Measurements from ENCODE around the gene MFN2. TPM values are rescaled to one million over a fixed set of nuclear protein-coding genes. Genes with fewer than 3 reads are reported as not detected.
"Not testable (repeated sequence)": the region's sequence is repeated elsewhere in the genome, so short reads cannot be mapped to it uniquely, and the experiment has no call there.

MFN2 gene
- total RNA-seq, 1 experiment from 2014 or later = 73.9 TPM

- Mint-ChIP-seq H3K4me1 (ENCODE audit: low read depth, unreplicated experiment) (no peaks in the 10 kb centered on the region), H3K36me3 (ENCODE audit: insufficient read depth, unreplicated experiment) (no peaks in the 10 kb centered on the region), H3K27ac (ENCODE audit: unreplicated experiment) (no peak overlapping the region), H3K27me3 (ENCODE audit: insufficient read depth, unreplicated experiment) (no peaks in the 10 kb centered on the region), H3K9me3 (ENCODE audit: unreplicated experiment) (no peaks in the 10 kb centered on the region), H3K4me3 (ENCODE audit: unreplicated experiment) (no peak overlapping the region)
- no peaks in the 10 kb centered on the region for H3K4me1 ChIP-seq
- no peak for DNase-seq
- TF ChIP-seq CTCF (IDR thresholded peaks at IDR 0.05; ENCODE audit: insufficient read depth in 1 of 2, low read depth in 1 of 2, low read length in 1 of 2, severe bottlenecking in 1 of 2, unreplicated experiment in 1 of 2) = no peak
- intact Hi-C loops (cut with micrococcal nuclease; ENCODE audit: unreplicated experiment) = no loop called here
- no peaks in the 10 kb centered on the region for H3K27me3 ChIP-seq (replicated peaks; ENCODE audit: control insufficient read depth, insufficient read depth, low read length)
- no peaks in the 10 kb centered on the region for H3K36me3 ChIP-seq (ENCODE audit: control insufficient read depth, insufficient read depth, low read length)
- no peaks in the 10 kb centered on the region for H3K9me3 ChIP-seq
- CTCF ChIA-PET = no interaction called here
- no peak overlapping the region for H3K4me3 ChIP-seq (ENCODE audit: low read depth, low read length)
- POLR2A ChIA-PET = interaction anchor here (0.6 kb wide), 1 partner anchor 19 kb away, joined by 5 read pairs; the partner anchor contains the start of gene MIIP
- no TSS peak for BruUV-seq (replicated peaks)
These were observed 58.3 kb downstream of the MFN2 start for GRCh38 chr1:12038356-12039163.

- BruUV-seq (replicated peaks) = no TSS peak
- Mint-ChIP-seq H3K4me3 (ENCODE audit: unreplicated experiment) (no peak overlapping the region), H3K9me3 (ENCODE audit: unreplicated experiment) (no peaks in the 10 kb centered on the region), H3K27me3 (ENCODE audit: insufficient read depth, unreplicated experiment) (no peaks in the 10 kb centered on the region), H3K27ac (ENCODE audit: unreplicated experiment) (no peak overlapping the region), H3K4me1 (ENCODE audit: low read depth, unreplicated experiment) (no peaks in the 10 kb centered on the region), H3K36me3 (ENCODE audit: insufficient read depth, unreplicated experiment) (no peaks in the 10 kb centered on the region)
- no peak overlapping the region for H3K4me3 ChIP-seq (ENCODE audit: low read depth, low read length)
- no peak for DNase-seq
- intact Hi-C loops (cut with micrococcal nuclease; ENCODE audit: unreplicated experiment) = no loop called here
- H3K36me3 ChIP-seq (ENCODE audit: control insufficient read depth, insufficient read depth, low read length) = no peaks in the 10 kb centered on the region
- ChIA-PET POLR2A (interaction anchor here (0.6 kb wide), 1 partner anchor 20 kb away, joined by 5 read pairs; the partner anchor contains the start of gene MIIP), CTCF (no interaction called here)
- no peak for TF ChIP-seq CTCF (IDR thresholded peaks at IDR 0.05; ENCODE audit: insufficient read depth in 1 of 2, low read depth in 1 of 2, low read length in 1 of 2, severe bottlenecking in 1 of 2, unreplicated experiment in 1 of 2)
- no peaks in the 10 kb centered on the region for H3K27me3 ChIP-seq (replicated peaks; ENCODE audit: control insufficient read depth, insufficient read depth, low read length)
- no peaks in the 10 kb centered on the region for H3K4me1 ChIP-seq
- H3K9me3 ChIP-seq = no peaks in the 10 kb centered on the region
These were observed 58.9 kb downstream of the MFN2 start for GRCh38 chr1:12039164-12039525.

- H3K27ac Mint-ChIP-seq (ENCODE audit: unreplicated experiment); intact Hi-C loops (cut with micrococcal nuclease; ENCODE audit: unreplicated experiment); H3K4me3 ChIP-seq (ENCODE audit: low read depth, low read length); H3K4me1 ChIP-seq; BruUV-seq (replicated peaks); CTCF ChIA-PET; H3K4me3 Mint-ChIP-seq (ENCODE audit: unreplicated experiment); POLR2A ChIA-PET; H3K9me3 Mint-ChIP-seq (ENCODE audit: unreplicated experiment); H3K36me3 ChIP-seq (ENCODE audit: control insufficient read depth, insufficient read depth, low read length); H3K27me3 ChIP-seq (replicated peaks; ENCODE audit: control insufficient read depth, insufficient read depth, low read length); H3K27me3 Mint-ChIP-seq (ENCODE audit: insufficient read depth, unreplicated experiment); DNase-seq; H3K4me1 Mint-ChIP-seq (ENCODE audit: low read depth, unreplicated experiment); H3K36me3 Mint-ChIP-seq (ENCODE audit: insufficient read depth, unreplicated experiment); H3K9me3 ChIP-seq: not testable (repeated sequence)
These were observed 59.7 kb downstream of the MFN2 start for GRCh38 chr1:12039824-12040456.

Measured in Caco-2 (cell line).